ENCODE measurements around the gene SULT1A1.
"Not testable (repeated sequence)": the region's sequence is repeated elsewhere in the genome, so short reads cannot be mapped to it uniquely, and the experiment has no call there.

Gene SULT1A1

DNA sequence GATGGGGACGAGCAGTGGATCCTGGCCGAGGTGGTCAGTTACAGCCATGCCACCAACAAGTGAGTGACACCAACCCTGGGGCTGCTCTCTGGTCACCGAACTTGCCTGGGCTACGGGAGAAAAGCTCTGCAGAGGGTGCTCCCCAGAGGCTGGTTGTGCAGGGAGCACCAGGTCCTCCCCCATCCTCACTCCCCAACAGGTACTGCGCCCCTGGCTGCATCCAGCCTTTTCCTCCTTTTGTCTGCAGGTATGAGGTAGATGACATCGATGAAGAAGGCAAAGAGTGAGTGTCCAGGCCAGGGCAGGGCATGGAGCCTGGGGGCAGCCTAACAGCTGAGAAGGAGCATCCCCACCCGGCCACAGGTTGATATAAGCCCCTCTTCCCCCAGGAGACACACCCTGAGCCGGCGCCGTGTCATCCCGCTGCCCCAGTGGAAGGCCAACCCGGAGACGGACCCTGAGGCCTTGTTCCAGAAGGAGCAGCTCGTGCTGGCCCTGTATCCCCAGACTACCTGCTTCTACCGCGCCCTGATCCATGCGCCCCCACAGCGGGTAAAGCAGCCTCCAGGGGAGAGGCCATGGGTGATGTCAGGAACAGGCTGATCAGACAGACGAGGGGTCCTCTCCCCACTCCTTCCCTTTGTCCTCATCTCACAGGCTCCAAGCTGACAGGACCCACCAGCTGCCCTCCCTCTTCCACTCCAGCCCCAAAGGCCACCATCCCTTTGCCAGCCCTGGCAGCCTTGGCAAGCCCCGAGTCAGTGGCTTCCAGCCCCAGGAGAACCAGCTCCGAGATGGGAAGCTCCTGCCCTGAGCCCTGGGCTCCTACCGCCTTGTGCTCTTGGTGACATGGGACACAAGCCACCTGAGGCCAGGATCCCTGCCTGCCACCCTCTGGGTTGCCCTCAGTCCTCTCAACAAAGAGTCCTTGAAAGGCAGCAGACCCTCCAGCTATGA, 19.2 kb downstream of the SULT1A1 start:
- no peak for DNase-seq

DNA sequence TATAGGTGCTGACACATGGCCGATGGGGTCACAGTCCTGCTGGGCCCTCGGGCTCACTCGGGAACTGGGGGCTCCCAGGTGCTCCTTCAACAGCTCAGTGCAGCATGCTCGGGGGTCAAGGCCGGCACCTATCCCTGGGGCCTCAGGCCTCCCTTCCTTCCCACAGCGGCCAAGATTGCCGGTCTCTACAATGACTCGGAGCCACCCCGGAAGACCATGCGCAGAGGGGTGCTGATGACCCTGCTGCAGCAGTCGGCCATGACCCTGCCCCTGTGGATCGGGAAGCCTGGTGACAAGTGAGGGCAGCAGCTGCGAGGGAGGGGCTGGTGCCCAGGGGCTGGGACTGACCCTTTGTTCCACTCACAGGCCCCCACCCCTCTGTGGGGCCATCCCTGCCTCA, 19.9 kb downstream of the SULT1A1 start:
- no peak for DNase-seq

DNA sequence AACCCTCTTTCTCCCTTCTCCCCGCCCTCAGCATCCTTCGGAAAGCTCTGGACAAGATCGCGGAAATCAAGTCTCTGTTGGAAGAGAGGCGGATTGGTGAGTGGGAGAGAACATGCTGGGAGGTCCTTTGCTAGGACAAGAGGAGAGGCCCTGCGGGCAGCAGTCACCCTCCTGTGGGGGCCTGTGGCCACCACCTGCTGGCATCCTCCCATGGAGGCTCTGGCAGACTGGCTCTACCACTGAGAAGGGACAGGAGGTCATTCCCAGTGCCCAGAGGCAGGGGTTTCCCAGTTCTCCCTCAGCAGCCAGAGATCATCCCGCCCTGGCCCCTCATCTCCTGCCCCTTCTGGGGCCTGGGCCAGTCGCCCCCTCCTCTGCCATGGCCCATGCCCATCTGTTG, 20.8 kb downstream of the SULT1A1 start:
- no peak for DNase-seq

DNA sequence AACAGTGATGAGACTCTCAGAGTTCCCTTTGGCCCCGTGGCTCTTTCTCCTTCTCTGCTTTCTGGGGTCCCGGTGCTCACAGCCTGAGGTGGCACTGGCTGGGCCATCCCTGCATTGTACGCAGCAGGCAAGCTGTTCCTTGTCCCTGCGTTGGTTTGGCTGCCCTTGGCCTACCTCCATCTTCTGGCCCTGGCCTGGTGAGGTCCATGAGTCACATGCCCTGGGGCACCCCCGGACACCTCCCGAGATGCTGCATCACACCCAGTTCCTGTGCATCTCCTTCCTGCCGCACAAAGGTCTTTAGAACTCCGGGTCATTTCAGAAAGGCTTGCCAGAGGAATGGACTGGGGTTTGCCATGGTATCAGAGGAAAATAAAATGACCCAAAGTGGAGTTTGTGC, 22.5 kb downstream of the SULT1A1 start:
- DNase-seq: no peak

DNA sequence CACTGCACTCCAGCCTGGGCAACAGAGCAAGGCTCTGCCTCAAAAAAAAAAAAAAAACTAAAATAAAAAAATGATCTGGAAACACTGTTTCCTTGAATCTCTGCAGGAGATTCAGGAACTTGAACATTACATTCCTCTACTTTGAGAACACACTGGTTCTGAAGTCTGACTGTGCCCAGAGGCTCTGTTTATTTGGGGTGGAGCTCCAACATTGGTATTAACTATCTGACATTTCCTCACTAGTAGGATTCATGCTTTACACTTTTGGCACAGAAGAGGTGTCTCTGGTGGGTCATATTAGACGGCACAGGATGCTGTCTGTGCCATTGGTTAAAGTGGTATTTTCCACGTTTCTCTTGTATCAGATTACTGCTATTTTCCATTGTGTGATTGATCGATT, 23.4 kb downstream of the SULT1A1 start:
- DNase-seq: no peak

DNA sequence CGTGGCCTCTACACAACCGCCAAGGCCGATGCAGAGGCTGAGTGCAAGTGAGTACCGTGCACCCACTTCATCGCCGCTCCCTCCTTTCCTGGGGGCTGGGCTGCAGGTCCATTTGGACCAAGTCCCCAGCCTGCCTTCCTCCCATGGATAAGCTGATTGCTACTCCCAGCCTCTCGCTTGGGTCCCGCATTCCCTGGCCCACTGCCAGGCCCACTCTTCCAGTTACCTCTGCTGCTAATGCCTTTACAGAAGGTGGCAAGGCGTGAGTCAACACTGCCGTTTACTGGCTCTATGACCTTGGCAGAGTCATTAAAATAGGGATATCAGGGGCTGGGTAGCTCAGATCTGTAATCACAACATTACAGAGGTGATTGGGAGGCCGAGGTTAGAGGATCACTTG, 24.2 kb downstream of the SULT1A1 start:
- no peak for DNase-seq

DNA sequence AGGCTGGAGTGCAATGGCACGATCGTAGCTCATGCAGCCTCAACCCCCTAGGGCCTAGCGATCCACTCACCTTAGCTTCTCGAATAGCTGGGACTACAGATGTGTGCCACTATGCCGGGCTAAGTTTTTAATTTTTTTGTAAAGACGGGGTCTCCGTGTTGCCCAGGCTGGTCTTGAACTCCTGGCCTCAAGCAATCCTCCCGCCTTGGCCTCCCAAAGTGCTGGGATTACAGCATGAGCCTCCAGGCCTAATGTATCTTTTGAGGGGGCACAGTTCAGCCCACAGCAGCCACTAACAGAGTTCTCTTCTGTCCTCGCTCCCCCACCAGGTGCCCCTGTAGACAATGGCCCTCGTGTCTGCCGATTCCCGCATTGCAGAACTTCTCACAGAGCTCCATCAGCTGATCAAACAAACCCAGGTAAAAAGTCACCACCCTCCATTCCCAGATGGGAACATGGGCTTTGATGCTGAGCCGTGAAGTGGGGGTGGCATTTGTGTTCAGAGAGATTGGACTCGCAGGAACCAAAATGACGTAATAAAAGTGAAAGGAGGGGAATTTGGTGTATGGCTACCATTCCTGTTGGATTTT, 29.0 kb downstream of the SULT1A1 start:
- DNase-seq: no peak

DNA sequence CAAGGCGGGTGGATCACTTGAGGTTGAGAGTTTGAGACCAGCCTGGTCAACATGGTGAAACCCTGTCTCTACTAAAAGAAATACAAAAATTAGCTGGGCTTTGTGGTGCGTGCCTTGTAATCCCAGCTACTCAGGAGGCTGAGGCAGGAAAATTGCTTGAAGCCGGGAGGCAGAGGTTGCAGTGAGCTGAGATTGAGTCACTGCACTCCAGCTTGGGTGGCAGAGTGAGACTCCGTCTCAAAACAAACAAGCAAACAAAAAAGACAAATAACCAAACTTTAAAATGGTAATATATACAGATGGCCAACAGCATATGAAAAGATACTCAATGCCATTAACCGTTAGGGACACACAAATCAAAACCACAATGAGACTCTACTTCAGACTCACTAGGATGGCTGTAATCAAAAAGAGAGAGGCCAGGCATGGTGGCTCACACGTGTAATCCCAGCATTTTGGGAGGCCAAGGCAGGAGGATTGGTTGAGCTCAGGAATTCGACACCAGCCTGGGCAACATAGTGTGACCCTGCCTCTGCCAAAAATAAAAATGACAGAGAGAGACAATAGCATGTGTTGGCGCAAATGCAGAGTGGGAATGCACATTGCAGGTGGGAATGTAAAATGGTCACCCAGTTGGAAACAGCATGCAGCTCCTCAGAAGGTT, 34.3 kb downstream of the SULT1A1 start:
- DNase-seq: no peak

DNA sequence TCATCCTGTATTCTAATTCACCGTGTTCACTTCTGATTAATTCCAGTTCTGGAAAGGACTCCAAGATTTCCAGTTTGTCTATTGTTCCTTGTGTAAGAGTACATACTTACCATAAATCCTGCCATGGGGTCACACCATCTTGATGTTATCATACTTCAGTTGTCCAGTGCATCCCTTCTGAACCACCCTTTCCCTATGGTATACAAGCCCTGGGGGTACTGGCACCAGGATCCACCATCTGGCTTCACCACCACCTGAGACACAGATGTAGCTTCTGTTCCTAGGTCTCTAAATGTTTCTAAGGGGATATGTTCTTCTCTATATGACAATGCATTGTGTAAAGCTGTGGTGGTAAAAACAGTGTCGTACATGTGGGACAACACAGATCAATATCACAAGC, 34.9 kb downstream of the SULT1A1 start:
- no peak for DNase-seq

DNA sequence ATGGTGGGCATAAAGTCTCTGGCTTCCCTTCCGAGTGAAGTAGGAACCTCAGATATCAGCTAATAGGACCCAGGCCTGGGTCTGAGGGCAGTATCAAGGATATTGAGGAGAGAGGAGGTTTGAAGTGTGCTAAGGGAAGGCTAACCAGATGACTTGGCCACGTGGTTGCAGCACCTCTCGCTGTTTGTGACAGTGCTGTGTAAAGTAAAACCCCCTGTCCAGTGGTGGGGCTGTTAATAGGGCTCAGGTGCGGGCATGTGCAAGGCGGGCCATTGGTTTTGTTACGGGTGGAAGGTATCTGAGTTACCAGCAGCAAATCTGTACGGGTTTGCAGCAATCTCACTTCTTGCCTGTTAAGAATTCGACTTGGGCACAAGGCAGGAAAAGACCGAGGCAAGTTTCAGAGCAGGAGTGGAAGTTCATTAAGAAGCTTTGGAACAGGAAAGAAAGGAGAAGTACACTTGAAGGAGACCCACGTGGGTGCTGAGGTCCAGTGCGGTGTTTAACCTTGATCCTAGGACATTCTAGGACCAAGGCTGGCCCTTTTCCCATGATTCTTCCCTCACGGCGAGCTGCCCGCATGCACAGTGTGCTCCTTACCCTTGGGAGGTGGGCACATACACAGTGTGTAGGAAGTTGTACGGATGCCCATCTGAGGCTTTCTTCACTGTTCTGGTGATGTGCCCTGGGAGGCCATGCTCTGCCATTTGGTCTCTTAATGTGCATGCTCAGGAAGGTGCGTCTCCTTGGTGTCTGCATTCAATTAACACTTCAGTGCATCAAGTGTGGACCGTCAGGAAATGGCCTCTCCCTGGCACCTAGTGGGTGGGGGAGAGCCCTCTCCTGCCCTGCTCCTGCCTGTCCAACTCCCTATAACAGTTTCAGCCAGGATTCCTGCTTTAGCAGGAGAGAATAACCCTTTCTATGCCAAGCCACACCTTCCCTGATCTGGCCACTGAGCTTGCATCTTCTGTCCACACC, 35.8 kb downstream of the SULT1A1 start:
- DNase-seq: peak in 1 of 2 experiments; percentile 2

DNA sequence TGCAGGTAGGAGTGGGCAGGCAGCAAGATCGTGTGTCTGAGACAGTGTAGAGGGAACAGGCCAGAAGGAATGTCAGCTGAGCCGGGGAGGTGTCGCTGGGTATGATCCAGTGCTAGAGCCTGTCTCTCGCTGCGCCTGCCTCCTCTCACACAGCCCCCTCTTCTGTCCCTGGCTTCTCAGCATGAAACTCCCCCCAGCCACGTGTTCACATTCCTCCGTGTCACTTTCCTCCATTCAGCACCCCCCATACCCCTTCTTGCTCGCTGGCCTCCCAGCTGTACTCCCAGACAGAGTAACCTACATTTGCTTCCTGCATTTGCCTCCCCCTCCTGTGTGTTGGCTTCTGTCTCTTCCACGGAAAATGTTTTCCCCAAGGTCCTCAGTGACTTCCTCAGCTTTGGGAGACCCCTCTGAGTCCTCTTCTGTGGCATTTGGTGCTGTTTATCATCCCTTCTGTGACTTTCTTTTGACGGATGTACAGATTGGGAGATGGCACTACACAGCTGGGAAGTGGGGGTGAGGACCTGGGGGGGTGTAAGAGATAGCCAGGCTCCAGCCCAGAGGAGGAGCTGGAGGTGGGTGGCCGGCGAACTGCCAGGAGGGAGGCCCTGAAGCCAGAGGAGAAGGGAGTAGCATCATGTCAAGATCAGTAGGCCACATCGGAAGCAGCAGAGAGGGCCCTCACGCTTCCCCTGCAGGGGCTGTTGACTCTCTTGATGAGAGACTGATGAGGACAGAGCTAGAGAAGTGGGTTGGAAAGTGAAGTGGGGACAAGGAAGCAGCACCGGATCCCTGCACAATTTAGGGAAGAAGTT, 36.9 kb downstream of the SULT1A1 start:
- DNase-seq: peak; percentile 5 to 7

DNA sequence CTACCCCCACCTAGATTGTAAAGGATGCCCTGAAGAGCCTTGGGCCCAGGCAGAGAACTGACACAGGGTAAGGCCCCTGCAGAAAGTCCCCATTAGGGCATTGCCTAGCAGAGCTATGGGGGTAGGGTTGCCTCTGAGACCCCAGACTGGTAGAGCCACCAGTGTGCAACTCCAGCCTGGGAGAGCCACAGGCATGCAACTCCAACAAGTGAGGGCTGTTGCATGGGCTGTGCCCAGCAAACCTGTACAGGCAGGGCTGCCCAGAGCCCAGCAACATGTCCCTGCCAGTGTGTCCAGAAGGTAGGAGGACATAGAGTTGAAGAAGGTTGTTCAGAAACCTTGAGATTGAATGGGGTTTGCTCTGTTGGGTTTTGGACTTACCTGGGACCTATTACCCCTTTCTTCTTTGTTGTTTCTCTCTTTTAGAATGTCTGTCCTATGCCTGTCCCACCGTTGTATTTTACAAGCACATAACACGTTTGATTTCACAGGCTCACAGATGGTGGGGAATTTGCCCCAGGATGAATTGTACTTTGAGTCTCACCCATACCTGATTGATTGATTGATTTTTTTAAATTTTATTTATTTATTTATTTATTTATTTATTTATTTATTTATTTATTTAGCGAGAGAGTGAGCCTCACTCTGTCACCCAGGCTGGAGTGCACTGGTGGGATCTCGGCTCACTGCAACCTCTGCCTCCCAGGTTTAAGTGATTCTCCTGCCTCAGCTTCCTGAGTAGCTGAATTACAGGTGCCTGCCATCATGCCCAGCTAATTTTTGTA, 39.7 kb downstream of the SULT1A1 start:
- no peak for DNase-seq

DNA sequence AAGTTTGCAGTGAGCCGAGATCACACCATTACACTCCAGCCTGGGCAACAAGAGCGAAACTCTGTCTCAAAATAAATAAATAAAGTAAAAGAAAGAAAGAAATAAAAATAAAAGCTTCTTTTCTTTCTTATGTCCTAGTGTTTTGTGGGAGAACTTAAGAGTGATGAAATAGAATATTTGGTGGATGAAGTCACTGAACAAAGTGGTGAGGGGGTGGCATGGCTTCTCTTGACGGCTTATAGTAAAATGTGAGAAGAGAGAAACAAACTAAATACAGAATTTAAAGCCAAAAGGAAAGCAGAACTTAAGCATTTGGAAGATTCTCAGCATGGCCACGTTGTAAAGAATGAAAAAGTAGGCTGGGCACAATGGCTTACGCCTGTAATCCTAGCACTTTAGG, 40.8 kb downstream of the SULT1A1 start:
- no peak for DNase-seq

DNA sequence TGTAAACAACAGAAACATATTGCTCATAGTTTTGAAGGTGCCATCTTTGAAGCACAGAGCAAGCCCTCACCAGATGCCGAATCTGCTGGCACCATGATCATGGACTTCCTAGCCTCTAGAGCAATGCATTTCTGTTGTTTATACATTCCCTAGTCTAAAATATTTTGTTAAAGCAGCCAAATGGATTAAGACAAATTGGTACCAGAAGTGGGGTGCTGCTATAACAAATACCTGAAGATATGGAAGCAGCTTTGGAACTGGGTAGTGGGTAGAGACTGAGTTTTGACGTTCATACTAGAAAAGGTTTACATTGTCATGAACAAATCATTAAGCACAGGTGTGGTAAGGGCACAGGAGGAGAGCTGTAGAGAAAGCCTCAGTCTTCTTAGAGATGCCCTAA, 42.6 kb downstream of the SULT1A1 start:
- DNase-seq: no peak

DNA sequence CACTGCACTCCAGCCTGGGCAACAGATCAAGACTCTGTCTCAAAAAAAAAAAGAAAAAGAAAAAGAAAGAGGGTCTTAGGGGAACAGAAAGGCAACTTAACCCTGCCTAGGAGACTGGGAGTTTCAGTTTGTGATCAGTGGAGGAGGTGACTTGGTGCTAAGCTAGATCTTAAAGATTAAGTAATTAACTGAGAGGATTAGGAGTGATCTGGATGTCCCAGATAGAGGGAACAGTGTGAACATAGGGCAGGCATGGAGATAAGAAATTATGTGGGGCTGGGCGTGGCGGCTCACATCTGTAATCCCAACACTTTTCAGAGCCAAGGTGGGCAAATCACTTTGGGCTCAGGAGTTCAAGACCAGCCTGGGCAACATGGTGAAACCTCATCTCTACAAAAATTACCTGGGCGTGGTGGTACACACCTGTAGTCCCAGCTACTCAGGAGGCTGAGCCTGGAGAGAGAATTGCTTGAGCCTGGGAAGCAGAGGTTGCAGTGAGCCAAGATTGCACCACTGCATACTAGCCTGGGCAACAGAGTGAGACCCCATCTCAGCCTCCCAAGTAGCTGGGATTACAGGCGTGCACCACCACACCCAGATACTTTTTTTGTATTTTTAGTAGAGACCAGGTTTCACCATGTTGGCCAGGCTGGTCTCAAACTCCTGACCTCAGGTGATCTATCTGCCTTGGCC, 43.5 kb downstream of the SULT1A1 start:
- DNase-seq: not testable (repeated sequence)

DNA sequence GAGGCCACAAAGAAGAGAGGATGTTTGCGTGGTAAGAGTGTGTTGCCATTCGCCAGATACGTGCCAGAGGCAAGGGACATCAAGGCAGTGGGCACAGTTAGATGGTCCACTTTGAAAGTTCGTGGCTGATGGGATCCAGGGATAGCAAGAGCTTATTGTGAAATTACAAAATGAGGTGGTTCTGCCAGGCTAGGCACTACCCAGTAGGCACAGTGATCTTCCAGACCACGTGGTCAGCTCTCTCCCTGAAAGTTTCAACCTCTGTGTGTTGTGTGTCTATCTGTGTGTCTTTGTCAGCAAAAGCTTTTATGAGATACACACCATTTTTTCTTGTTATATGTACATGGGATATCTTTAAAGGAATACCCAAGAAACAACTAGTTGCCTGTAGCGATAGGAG, 46.6 kb downstream of the SULT1A1 start:
- no peak for DNase-seq

DNA sequence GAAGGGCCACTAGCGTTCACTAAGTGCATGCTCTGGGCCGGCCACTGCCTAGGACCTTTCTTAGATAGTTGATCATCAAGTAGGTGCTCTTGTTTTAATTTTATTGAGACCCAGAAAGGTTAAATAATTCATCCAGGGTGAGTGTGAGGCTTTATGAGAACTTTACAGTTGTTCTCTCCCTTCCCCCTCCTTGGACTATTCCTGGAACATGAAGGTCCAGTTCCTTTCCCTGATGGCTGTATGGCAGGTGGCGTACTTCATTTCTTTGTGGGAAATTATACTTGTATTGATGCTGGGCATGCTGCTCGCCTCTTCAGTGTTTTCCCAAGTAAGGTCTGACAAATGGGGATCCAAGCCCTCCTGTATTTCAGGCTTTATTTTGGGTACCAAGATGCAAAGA, 47.6 kb downstream of the SULT1A1 start:
- DNase-seq: no peak

DNA sequence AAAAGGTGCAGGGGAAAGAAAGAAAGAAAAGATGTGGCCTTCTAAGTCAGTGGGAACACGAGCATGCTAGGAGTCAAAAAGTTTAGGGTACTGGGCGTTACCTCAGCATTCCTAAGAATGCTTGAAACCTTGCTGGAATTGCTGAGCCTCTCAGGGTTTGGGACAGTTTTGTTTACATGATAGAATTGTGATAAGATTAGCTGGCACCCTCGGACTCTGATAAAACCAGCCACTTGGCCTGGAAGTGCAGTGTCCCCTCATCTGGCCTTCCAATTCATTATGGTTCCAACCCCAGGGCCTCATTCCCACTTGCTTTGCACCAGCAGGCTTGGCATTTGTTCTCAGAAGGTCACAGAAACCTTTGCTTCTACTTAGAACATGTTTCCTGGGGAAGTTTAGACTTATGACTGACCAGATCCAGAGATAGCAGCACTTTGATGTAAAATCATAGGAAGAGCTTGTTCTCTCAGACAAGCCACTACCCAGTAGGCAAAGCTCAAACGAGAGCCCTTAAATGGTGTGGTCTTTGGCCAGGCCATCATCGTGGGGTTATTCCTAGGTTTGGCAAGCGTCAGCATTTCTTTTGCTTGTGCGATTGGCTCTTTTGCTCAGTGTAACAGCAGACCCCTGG, 48.2 kb downstream of the SULT1A1 start:
- no peak for DNase-seq

DNA sequence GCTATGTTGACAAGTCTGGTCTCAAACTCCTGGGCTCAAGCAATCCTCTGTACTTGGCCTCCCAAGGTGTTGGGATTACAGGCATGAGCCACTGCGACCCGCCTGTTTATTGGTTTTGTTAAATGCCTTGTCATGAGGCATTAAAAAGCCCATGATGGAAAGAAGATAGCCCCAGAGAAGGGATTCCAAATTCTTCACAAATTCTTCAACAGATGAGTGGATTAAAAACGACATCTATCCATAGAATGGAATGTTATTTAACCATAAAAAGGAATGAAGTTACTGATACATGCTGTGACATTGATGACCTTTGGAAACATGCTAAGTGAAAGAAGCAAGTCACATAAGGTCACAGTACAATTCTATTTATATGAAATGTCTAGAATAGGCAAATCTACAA, 51.4 kb downstream of the SULT1A1 start:
- no peak for DNase-seq

DNA sequence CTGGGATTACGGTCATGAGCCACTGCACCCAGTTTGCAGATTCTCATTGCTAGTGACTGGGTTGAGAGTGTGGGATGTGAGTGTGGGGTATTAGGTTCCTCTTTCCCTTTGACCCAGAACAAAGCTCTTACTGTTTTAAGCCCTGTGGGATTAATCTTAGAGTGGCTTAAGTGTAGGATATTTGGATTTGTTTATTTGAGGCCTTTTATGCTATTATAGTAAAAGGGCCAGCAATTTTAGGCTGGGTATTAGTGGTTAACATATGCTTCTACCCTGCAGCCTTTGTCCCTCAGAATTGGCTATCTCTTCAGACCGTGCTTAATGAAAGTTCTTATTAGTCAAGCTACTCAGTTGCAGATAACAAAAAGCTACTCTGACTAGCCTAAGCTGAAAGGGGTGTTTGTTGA, 52.9 kb downstream of the SULT1A1 start:
- no peak for DNase-seq

All from Kasumi-1 (cell line).